Activated CD8-positive, alpha-beta memory T cell treated with anti-CD3 and anti-CD28 coated beads for 36 hours (primary cell): Measurements from ENCODE around the gene BRAT1. TPM values are rescaled to one million over a fixed set of nuclear protein-coding genes. Genes with fewer than 3 reads are reported as not detected.
"Not testable (repeated sequence)": the region's sequence is repeated elsewhere in the genome, so short reads cannot be mapped to it uniquely, and the experiment has no call there.

Experiments used
- CTCF ChIA-PET: fragments of 350-600 bp; sonication (Branson Sonifier 250); formaldehyde crosslinking; loops from one replicate; lab custom pipeline; 2021; ENCODE audit warnings: antibody characterized with exemption; lab: Charles Lee
- POLR2A ChIA-PET: fragments of 350-600 bp; sonication (Branson Sonifier 250); formaldehyde crosslinking; loops from one replicate; lab custom pipeline; 2021; ENCODE audit warnings: antibody characterized with exemption; lab: Charles Lee
- total RNA-seq, 2 experiments: library from RNA; stranded (reverse); gene quantifications; one replicate each; pipeline ENCODE4 v1.2.3, GENCODE V29; 2021

The BRAT1 gene
- total RNA-seq, 2 experiments from 2014 or later = 37.3 to 39.1 TPM

DNA sequence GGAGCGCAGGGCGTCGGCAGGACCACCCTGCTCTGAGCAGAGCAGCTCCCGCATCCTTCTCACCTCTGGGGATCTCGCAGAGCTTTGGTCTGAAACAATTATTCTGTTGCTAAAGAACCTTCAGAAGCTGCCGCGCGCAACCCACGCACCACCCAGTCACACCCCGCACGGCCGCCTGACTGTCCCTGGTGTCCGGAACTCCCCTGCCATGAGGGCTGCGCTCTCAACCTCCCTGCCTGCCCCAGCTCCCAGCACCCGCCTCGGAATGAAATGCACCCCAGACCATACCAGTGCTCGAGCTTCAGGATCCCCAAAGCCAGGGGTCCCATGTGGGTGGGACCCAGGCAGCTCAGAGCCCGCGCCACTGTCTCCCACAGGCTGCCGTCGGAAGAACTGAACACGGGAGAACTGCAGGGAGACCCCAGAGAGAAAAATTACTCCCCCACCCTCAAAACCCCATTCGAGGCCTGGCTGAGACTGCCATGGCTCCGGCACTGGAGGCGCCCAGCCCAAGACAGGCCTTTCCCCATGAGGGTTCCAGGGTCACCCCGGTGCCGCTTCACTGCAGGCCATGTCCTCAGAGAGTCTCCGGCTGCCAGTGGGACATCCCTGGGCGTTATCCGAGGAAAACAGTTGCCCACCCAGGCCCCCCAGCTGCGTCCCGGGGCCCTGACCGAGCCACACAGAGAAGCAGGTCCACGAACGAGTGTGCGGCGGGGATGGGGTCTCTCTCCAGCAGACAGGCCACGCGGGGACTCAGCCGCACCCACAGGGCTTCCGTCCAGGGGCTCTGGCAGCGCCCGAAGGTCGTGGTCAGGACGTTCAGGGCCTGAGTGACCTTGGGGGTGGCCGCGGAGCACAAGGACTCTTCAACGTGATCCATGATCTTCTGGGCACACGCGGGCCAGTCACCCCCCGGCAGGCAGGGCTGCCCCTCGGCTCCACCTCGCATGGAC is 12.1 kb downstream of the BRAT1 start:
- ChIA-PET CTCF (no interaction called here), POLR2A (interaction anchor here (0.6 kb wide), 1 partner anchor 33 kb away, joined by 3 read pairs; no protein-coding TSS in a partner anchor)

DNA sequence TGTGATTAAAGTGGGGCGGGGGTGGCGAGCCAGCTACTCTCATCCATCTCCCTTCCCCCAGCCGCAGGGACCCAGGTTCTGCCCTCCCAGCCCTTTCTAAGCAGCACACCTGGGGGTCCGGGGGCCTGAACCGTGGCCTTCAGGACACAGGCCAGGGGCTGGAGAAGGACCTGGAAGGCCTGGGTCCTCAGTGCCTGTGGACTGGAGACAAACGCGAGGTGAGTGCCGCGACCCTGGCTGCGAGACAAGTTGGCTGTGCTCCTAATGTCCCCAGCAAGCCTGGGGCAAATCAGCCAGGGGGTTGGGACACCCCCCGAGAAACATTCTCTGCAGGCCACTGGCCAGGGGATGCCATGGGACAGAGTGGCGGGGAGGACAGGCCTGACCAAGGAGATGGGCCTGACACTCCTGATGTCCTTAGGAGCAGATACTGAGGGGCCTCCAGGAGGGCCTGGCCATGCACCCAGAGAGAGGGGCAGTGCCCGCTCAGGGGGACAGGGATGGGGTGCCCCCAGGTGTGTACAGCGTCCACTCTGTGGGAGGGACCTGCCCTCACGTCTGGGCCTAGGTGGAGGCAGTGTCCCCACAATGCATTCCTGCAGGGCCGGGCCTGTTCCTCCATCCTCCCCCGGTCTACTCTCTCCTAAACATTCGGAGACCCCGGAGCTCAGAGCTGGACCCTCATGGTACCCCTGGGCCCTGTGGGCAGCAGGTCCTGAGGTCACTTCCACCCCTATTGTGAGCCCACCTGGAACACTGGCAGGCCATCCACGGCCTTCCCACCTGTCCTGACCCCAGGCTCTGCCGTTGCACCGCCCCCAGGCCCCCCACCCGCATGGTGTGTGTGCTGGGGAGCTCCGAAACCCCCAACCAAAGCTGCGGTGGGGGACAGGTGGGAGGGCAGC is 13.1 kb downstream of the BRAT1 start:
- POLR2A ChIA-PET = no interaction called here
- CTCF ChIA-PET = no interaction called here

DNA sequence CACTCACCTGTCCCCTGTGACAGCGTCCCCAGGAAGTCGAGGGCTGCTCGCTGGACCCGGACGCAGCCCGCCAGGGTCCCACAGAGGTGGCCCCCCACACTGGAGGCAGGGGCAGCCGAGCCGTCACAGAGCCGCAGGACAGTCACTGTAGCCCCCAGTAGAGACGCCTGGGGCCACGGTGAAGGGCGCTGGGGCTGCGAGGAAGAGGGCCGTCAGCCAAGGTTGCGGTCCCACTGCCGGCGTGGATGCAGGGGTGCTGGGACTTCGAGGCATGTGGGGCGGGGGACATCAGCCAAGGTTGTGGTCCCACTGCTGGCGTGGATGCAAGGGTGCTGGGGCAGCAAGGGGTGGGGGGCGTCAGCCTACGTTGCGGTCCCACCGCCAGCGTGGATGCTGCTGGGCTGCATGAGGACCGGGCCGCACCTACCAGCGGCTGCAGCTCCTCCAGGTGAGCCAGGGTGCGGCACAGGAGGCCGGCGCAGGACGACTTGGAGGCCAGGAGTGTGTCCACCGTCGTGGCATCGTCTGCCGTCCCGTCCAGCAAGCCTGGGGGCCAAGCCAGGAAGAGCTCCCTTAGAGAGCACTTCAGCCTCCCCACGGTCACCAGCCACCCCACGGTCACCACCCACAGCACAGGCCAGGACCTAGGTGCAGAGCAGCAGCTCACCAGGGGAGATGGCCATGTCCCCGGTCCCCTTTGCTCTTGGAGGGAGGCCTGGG is 13.9 kb downstream of the BRAT1 start:
- CTCF ChIA-PET = no interaction called here
- POLR2A ChIA-PET = no interaction called here

DNA sequence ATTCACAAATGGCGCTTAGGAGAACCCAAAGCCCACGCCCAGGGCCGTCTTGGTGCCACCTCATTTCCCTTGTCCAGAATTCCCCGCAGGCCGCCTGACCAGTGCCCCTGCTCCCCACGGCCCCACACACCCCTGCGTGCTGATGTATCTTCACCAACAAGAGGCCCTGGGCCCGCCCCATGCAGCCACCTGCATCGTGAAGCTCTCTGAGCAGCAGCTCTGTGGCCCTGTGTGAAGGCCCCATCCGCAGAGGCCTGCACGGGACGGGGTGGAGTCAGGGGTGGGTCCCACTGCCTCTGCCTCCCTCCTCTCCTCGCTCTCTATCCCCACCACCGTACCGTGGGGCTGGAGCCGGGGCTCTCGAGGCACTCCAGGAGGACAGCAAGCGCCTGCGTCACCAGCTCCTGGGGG is 14.7 kb downstream of the BRAT1 start:
- POLR2A ChIA-PET = interaction anchor here (0.6 kb wide), 1 partner anchor 158 kb away, joined by 7 read pairs; no protein-coding TSS in a partner anchor
- CTCF ChIA-PET = interaction anchor here (0.7 kb wide), 1 partner anchor 178 kb away, joined by 3 read pairs; no protein-coding TSS in a partner anchor

DNA sequence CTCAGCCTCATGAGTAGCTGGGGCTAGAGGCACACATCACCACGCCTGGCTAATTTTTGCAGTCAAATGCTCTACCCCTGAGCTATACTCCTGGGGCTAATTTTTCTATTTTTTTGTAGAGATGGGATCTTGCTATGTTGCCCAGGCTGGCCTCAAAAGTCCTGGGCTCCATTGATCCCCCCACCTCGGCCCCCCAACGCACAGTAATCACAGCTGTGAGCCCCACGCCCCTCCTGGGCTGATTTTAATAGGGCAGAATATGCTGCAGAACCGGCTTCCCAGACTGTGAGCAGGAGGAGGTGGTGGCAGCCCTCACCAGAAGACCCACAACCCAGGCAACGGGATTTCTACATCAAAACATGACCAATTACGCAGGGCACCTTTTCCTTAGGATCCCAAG is 15.2 kb downstream of the BRAT1 start:
- ChIA-PET POLR2A (interaction anchor here (0.6 kb wide), 1 partner anchor 159 kb away, joined by 7 read pairs; no protein-coding TSS in a partner anchor), CTCF (interaction anchor here (0.7 to 1.2 kb wide), 2 partner anchors 71 to 179 kb away, joined by 3 read pairs; no protein-coding TSS in a partner anchor)

DNA sequence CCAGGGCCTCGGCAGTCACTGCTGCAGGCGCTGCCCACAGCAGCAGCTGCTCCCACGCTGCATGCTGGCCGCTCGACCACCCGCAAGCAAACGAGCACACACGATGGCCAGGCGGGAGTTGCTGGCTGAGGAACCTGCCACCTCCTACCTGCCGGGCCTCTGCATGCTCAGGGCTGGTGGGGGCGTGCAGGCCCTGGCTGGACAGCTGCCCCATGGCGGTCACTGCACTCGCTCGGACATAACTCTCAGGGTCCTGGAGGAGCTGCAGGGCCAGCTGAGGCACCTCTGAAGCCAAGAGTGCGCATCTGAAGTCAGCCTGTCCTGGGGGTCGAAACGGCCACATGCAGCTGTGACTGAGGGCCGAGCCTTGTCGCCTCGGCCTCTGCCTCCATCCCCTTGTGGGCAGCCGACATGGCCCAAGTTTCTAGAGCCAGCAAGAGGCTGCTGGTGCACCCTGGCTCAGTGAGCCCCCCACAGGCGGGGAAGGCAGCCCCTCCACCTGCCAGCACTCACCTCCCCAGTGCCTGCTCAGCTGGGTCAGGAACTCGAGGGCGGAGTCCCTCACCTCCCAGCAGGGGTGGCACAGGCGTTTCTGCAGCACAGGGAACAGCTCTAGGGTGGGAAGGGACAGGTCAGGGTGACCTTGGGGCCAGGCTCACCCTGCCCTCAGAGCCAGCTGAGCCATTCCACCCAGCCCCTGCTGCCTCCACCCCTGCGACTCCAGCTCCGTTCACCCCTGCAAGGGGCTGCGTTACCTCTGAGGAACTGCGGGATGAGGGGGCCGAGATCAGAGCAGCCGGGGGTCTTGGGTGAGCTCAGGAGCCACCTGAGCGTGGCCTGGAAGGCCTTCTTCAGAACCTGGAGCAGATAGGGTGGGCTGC is 16.1 kb downstream of the BRAT1 start:
- CTCF ChIA-PET = interaction anchor here (0.6 to 1.2 kb wide), 2 partner anchors 70 to 188 kb away, joined by 3 to 4 read pairs; no protein-coding TSS in a partner anchor
- POLR2A ChIA-PET = no interaction called here

DNA sequence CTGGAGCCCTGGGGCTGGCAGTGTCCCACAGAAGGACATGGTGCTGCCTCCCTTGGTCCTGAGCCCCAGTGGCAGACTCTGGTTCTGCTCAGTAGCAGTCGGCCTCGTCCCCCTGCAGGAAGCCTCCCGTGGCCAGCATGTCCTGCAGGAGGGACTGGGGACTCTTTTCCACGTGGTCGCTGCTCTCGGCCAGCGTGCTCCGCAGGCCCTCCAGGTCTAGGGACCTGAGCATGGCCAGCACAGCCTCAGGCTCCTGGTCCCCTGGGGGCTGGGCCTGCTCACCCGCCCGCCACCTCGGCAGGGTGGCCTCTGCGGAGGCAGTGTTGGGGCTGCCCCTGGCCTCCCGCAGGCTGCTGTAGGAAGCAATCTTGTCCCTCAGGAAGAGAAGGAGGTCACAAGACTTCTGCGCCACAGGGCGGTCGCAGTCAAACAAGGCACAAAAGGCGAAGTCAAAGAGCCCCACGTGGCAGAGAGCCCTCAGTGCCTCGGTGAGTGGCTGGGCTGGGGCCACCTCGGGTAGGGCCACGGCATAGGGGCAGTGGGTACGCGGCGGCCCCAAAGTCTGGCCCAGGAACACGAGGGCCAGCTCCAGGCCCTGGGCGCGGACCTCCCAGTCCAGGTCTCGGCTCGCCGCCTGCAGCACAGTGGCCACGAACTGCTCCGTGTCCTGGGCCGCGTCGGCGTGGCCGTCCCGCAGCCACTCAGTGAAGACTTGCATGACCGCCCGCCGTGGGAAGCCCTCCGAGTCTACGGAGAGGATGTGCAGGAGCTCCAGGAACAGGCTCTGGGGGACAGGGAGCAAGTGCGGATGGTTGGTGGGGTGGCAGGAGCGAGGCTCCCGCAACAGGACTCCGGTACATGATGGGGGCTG is 17.1 kb downstream of the BRAT1 start:
- CTCF ChIA-PET = no interaction called here
- POLR2A ChIA-PET = no interaction called here

DNA sequence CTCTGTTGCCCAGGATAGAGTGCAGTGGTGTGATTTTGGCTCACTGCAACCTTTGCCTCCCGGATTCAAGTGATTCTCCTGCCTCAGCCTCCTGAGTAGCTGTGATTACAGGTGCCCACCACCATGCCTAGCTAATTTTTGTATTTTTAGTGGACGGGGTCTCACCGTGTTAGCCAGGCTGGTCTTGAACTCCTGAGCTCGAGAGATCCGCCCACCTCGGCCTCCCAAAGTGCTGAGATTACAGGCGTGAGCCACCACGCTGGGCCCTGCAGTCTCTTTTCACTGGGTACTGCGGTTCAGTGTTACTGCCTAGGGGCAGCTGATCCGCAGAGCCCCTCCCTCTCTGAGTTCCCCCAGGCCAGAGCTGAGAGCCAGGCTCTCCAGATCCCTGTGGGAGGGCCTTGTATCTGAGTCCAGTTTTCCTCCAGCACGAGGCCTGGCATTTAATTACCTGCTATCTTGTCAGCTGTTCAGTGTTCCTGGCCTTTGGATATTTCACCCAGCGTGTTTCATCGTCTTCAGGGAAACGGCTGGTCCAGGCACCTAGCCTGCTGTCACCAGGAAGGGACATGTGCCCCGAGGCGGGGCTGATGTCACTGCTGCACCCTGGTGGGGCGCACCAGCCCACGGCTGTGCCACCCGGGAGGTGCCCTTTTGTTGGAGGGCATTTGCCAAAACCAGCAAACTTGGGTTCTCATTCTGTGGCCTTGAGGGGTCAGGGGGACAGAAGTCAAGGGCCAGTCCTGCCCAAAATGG is 19.3 kb downstream of the BRAT1 start:
- POLR2A ChIA-PET, CTCF ChIA-PET: not testable (repeated sequence)

DNA sequence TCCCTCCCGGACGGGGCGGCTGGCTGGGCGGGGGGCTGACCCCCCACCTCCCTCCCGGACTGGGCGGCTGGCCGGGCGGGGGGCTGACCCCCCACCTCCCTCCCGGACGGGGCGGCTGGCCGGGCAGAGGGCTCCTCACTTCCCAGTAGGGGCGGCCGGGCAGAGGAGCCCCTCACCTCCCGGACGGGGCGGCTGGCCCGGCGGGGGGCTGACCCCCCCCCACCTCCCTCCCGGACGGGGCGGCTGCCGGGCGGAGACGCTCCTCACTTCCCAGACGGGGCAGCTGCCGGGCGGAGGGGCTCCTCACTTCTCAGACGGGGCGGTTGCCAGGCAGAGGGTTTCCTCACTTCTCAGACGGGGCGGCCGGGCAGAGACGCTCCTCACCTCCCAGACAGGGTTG is 21.1 kb downstream of the BRAT1 start:
- POLR2A ChIA-PET, CTCF ChIA-PET: not testable (repeated sequence)

DNA sequence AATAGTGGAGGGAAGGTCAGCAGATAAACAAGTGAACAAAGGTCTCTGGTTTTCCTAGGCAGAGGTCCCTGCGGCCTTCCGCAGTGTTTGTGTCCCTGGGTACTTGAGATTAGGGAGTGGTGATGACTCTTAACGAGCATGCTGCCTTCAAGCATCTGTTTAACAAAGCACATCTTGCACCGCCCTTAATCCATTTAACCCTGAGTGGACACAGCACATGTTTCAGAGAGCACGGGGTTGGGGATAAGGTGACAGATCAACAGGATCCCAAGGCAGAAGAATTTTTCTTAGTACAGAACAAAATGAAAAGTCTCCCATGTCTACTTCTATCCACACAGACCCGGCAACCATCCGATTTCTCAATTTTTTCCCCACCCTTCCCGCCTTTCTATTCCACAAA is 21.8 kb downstream of the BRAT1 start:
- CTCF ChIA-PET = interaction anchor here (0.7 kb wide), 1 partner anchor 666 kb away, joined by 4 read pairs; no protein-coding TSS in a partner anchor
- POLR2A ChIA-PET = not testable (repeated sequence)

DNA sequence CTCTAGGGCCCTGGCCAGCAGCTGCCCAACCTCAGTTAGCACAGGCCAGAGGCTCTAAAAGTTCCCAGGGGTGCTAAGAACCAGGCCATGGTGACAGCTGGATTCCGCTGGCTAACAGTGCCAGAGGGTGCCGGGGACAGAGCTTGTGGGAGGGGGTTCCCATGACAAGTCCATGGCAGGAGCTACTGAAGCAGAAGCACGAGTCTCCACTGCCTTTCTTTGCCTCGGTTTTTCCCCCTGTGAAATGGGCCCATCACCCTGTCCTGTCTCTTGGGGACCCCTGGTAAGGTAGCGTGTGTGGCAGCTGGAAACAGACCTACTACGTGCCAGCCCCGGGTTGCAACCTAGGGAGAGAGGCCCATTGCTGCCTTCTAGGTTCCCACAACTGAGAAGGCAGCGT is 22.5 kb downstream of the BRAT1 start:
- CTCF ChIA-PET = interaction anchor here (0.7 kb wide), 2 partner anchors 205 to 666 kb away, joined by 3 to 4 read pairs; no protein-coding TSS in a partner anchor
- POLR2A ChIA-PET = not testable (repeated sequence)

DNA sequence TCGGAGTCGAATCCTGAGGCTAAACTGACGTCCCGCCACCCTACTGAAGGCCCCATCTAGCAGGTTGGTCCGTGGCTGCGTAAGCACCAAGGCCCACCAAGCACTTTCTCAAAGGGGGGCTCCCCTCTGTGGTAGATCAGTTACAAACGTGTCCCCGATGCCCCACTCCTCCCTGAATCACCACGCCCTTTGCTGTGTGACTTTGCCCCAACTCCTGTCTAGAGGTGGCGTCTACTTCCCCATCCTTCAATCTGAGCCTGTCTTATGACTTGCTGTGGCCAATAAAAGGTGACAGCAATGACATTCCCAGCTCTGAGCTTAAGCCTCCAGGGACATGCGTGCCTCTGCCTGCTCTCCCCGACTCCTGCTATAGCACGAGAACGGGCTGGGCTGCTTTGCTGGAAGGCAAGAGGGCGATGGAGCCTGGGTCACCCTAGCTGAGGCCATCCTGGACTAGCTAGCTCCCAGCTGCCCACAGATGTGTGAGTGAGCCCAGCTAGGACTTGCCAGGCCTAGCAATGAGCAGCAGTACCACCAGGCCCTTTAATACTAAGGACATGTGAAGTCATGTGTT is 23.0 kb downstream of the BRAT1 start:
- POLR2A ChIA-PET, CTCF ChIA-PET: not testable (repeated sequence)

DNA sequence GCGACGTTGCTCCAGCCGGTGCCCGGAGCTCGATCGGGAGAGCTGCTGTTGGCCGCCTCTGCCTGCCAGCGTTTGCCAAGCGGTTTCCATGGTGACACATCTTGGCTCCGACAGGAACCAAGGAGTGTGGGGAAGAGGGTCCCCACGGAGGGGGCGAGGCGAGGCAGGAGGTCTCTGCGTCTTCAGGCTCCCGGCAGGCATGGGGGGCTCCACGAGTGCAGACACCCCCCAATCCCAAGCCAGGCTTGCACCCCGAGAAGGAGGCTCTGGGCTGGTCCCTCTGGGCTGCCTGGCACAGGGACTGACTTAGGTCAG is 23.6 kb downstream of the BRAT1 start:
- CTCF ChIA-PET, POLR2A ChIA-PET: not testable (repeated sequence)

DNA sequence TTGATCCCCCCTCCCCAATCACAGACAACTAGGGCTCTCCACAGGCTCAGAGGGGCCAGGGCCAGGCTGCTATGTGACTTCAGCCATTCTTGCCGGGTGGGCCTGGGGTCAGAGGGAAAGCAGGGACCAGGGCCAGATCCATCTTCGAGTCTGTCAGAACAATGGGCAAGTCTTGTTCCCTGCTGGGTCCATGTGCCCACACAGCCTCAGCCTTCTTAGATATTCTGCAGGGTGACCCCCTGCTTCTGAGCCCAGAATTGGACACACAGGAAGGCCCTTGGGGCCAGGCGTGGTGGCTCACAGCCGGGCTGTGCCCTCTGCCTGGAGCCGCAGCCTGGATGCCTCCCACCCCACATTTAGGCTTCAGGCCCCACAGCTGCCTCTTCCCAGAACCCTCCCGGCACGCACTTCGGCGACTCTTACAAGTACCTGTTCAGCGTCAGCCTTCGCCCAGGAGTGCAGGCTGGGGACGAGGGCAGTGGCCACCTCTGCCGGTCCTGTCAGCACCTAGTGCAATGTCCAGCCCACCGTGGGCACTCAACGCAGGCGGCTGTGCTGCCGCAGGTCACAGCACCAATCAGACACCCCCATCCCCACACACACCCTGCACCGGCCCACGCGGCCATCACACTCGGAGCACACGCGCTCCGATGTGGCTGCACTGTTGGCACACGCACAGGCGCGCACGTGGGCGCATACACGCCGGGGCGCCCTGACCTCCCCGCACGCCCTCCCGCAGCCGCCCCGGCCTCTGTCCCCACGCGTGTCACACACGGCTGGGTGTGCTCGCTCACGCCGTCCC is 24.1 kb downstream of the BRAT1 start:
- POLR2A ChIA-PET = interaction anchor here (2.2 kb wide), 1 partner anchor 10 kb away, joined by 18 read pairs; no protein-coding TSS in a partner anchor
- CTCF ChIA-PET = not testable (repeated sequence)
